SK-N-SH treated with all-trans-retinoic acid at 6 μM for 48 hours (cell line): Measurements from ENCODE around the gene CLEC2B.

ENCODE experiments used
- ATAC-seq: fragments of 200-7000 bp; cut with Tn5 transposase; 3 replicates; pipeline ENCODE4 v1.9.1; 2020; ENCODE audit warnings: mild to moderate bottlenecking, moderate library complexity
- ARNTL ChIP-seq: fragments of 450-650 bp; formaldehyde crosslinking; IDR thresholded peaks from 2 replicates; pipeline ENCODE4 v1.5.0; 2020; ENCODE audit warnings: low read depth, mild to moderate bottlenecking, moderate library complexity, borderline replicate concordance
- BACH2 ChIP-seq: fragments of 250-450 bp; sonication (Bioruptor Pico); IDR thresholded peaks from 2 replicates; pipeline ENCODE4 v1.9.0; 2021; ENCODE audit warnings: mild to moderate bottlenecking, borderline replicate concordance
- CSDC2 ChIP-seq: fragments of 250-450 bp; sonication (Bioruptor Pico); IDR thresholded peaks from 2 replicates; pipeline ENCODE4 v1.5.0; 2020; ENCODE audit warnings: mild to moderate bottlenecking, moderate library complexity
- ESRRG ChIP-seq: fragments of 250-450 bp; sonication (Bioruptor Pico); IDR thresholded peaks from 2 replicates; pipeline ENCODE4 v1.6.1; 2021; ENCODE audit warnings: mild to moderate bottlenecking
- GLIS3 ChIP-seq: fragments of 250-450 bp; sonication (Bioruptor Pico); IDR thresholded peaks from 2 replicates; pipeline ENCODE4 v1.5.0; 2020; ENCODE audit warnings: mild to moderate bottlenecking, moderate library complexity
- ISL1 ChIP-seq: fragments of 250-450 bp; sonication (Bioruptor Pico); IDR thresholded peaks from 2 replicates; pipeline ENCODE4 v2.1.2; 2022; ENCODE audit warnings: mild to moderate bottlenecking, moderate library complexity
- OSR1 ChIP-seq: fragments of 250-450 bp; sonication (Bioruptor Pico); IDR thresholded peaks from 2 replicates; pipeline ENCODE4 v1.8.0; 2022; ENCODE audit warnings: moderate library complexity, mild to moderate bottlenecking, inconsistent platforms
- PPARA ChIP-seq: fragments of 250-450 bp; sonication (Bioruptor Pico); IDR thresholded peaks from 2 replicates; pipeline ENCODE4 v1.5.0; 2020; ENCODE audit warnings: mild to moderate bottlenecking, borderline replicate concordance
- RARB ChIP-seq: fragments of 250-450 bp; sonication (Bioruptor Pico); IDR thresholded peaks from 2 replicates; pipeline ENCODE4 v1.8.0; 2021; ENCODE audit warnings: mild to moderate bottlenecking, moderate library complexity
- SNAI2 ChIP-seq: fragments of 250-450 bp; sonication (Bioruptor Pico); IDR thresholded peaks from 2 replicates; pipeline ENCODE4 v1.5.0; 2020; ENCODE audit warnings: mild to moderate bottlenecking, moderate library complexity
- TCF4 ChIP-seq: fragments of 250-450 bp; sonication (Bioruptor Pico); IDR thresholded peaks from 2 replicates; pipeline ENCODE4 v1.8.0; 2021; ENCODE audit warnings: mild to moderate bottlenecking, moderate library complexity, borderline replicate concordance
- TOX ChIP-seq: fragments of 250-450 bp; sonication (Bioruptor Pico); IDR thresholded peaks from 2 replicates; pipeline ENCODE4 v1.8.0; 2021; ENCODE audit warnings: mild to moderate bottlenecking, moderate library complexity, borderline replicate concordance
- ZC3H10 ChIP-seq: fragments of 250-450 bp; sonication (Bioruptor Pico); IDR thresholded peaks from 2 replicates; pipeline ENCODE4 v1.5.1; 2021; ENCODE audit warnings: mild to moderate bottlenecking, moderate library complexity
- ZFP3 ChIP-seq: fragments of 250-450 bp; sonication (Bioruptor Pico); IDR thresholded peaks from 2 replicates; pipeline ENCODE4 v1.5.0; 2020; ENCODE audit warnings: mild to moderate bottlenecking, moderate library complexity
- ZFP30 ChIP-seq: fragments of 450-650 bp; formaldehyde crosslinking; IDR thresholded peaks from 2 replicates; pipeline ENCODE4 v1.5.0; 2022; ENCODE audit warnings: mild to moderate bottlenecking, moderate library complexity
- ZNF70 ChIP-seq: fragments of 450-650 bp; formaldehyde crosslinking; IDR thresholded peaks from 2 replicates; pipeline ENCODE4 v1.5.0; 2020; ENCODE audit warnings: mild to moderate bottlenecking, moderate library complexity
- ZNF8 ChIP-seq: fragments of 450-650 bp; formaldehyde crosslinking; IDR thresholded peaks from 2 replicates; pipeline ENCODE4 v1.5.0; 2020; ENCODE audit warnings: mild to moderate bottlenecking, moderate library complexity
- TF ChIP-seq, protein P1 (sequence below): fragments of 250-450 bp; sonication (Bioruptor Pico); IDR thresholded peaks from 2 replicates; pipeline ENCODE4 v1.5.1; 2020; ENCODE audit warnings: low read depth, mild to moderate bottlenecking, moderate library complexity
- TF ChIP-seq, protein P2 (sequence below): fragments of 250-450 bp; sonication (Bioruptor Pico); IDR thresholded peaks from 2 replicates; pipeline ENCODE4 v1.8.0; 2020; ENCODE audit warnings: mild to moderate bottlenecking, moderate library complexity, borderline replicate concordance
- TF ChIP-seq, protein P3 (sequence below): fragments of 250-450 bp; sonication (Bioruptor Pico); IDR thresholded peaks from 2 replicates; pipeline ENCODE4 v1.5.0; 2020; ENCODE audit warnings: mild to moderate bottlenecking, moderate library complexity
- TF ChIP-seq, protein P4 (sequence below): fragments of 250-450 bp; sonication (Bioruptor Pico); IDR thresholded peaks from 2 replicates; pipeline ENCODE4 v1.5.1; 2021; ENCODE audit warnings: mild to moderate bottlenecking, moderate library complexity
- TF ChIP-seq, protein P5 (sequence below): fragments of 250-450 bp; sonication (Bioruptor Pico); IDR thresholded peaks from 2 replicates; pipeline ENCODE4 v1.8.0; 2021; ENCODE audit warnings: low read depth, mild to moderate bottlenecking, moderate library complexity, borderline replicate concordance

CLEC2B gene

DNA sequence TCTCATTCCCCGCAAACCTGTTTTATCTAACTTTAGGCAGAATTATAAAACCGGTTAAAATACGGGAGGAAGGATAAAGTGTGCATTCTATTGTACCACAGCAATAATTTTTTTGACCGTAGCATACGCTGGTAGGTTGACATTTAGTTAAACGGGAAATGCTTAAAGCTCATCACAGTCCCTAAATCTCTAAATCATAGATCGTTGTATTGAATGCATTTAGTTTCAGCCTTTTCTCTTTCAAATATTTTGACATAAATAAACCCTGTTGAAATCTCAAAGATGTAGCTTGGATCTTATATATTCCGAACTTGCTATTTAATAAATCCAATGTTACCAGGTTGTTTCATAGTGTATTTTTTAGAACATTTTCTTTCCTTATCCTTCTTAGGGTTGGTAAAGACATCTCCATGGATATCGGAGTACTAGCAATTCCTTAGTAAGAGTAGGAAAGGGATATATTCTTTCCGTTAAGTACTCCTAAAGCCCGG lies 798 bp downstream of the CLEC2B start:
- no peak for TF ChIP-seq ESRRG
- TF ChIP-seq BACH2: no peak
- TF ChIP-seq, protein P1, sequence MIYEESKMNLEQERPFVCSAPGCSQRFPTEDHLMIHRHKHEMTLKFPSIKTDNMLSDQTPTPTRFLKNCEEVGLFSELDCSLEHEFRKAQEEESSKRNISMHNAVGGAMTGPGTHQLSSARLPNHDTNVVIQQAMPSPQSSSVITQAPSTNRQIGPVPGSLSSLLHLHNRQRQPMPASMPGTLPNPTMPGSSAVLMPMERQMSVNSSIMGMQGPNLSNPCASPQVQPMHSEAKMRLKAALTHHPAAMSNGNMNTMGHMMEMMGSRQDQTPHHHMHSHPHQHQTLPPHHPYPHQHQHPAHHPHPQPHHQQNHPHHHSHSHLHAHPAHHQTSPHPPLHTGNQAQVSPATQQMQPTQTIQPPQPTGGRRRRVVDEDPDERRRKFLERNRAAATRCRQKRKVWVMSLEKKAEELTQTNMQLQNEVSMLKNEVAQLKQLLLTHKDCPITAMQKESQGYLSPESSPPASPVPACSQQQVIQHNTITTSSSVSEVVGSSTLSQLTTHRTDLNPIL (CRISPR knock-in tag): no peak
- no peak for TF ChIP-seq ISL1 (CRISPR knock-in tag)
- no peak for TF ChIP-seq ZFP30 (CRISPR knock-in tag)
- TF ChIP-seq OSR1 (CRISPR knock-in tag): no peak
- TF ChIP-seq ZNF8 (CRISPR knock-in tag): no peak
- no peak for ATAC-seq

DNA sequence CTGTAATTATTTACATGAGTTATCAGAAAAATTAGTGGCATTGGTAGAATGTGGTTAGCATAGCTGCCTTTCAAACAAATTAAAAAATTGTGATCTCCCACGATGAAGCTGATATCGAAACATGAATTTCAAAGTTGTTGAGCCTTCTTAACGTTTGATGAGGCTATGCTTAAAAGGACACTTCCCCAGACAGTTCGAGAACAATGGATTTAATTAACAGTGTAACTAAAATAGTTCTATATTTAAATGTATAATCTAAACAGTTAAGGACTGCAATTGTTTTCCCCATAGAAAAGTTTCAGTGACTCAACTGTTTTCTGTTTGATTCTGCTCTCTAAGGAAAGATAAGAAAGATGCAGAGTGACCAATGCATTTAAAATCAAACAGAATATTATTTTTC lies 1.6 kb downstream of the CLEC2B start:
- no peak for TF ChIP-seq ZNF8 (CRISPR knock-in tag)
- TF ChIP-seq ARNTL (CRISPR knock-in tag): no peak
- no peak for TF ChIP-seq ZNF70 (CRISPR knock-in tag)
- TF ChIP-seq TOX (CRISPR knock-in tag): no peak
- TF ChIP-seq, all 23 proteins: peak for 0
- ATAC-seq: no peak

DNA sequence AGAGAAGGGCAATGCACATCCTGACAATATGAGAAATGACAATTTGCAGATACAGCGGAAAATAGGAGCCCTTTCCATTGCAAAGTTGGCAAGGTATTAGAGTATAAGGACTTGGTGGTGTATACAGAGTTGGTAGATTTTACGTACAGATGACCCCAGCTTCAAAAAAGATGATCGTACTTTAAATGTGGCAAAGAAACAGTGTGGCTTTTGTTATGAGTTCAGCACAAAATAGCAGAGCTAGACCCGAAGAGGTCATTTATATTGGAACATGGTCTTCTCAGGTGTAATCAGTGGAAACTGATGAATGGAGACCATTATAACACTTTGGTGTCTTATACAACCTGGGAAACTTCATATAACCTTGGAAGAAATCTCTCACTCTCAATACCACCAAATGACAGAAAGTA lies 2.3 kb downstream of the CLEC2B start:
- TF ChIP-seq, protein P1 (CRISPR knock-in tag): no peak
- TF ChIP-seq TCF4 (CRISPR knock-in tag) (no peak), OSR1 (CRISPR knock-in tag) (no peak), ESRRG (no peak), BACH2 (no peak), ZNF70 (CRISPR knock-in tag) (no peak), ARNTL (CRISPR knock-in tag) (no peak), GLIS3 (CRISPR knock-in tag) (no peak), ZC3H10 (CRISPR knock-in tag) (no peak), ZFP3 (CRISPR knock-in tag) (no peak), SNAI2 (no peak), RARB (CRISPR knock-in tag) (no peak), ZNF8 (CRISPR knock-in tag) (no peak), CSDC2 (CRISPR knock-in tag) (no peak), PPARA (CRISPR knock-in tag) (no peak), ISL1 (CRISPR knock-in tag) (no peak)
- TF ChIP-seq, protein P2, sequence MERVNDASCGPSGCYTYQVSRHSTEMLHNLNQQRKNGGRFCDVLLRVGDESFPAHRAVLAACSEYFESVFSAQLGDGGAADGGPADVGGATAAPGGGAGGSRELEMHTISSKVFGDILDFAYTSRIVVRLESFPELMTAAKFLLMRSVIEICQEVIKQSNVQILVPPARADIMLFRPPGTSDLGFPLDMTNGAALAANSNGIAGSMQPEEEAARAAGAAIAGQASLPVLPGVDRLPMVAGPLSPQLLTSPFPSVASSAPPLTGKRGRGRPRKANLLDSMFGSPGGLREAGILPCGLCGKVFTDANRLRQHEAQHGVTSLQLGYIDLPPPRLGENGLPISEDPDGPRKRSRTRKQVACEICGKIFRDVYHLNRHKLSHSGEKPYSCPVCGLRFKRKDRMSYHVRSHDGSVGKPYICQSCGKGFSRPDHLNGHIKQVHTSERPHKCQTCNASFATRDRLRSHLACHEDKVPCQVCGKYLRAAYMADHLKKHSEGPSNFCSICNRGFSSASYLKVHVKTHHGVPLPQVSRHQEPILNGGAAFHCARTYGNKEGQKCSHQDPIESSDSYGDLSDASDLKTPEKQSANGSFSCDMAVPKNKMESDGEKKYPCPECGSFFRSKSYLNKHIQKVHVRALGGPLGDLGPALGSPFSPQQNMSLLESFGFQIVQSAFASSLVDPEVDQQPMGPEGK (CRISPR knock-in tag): no peak
- TF ChIP-seq, protein P3, sequence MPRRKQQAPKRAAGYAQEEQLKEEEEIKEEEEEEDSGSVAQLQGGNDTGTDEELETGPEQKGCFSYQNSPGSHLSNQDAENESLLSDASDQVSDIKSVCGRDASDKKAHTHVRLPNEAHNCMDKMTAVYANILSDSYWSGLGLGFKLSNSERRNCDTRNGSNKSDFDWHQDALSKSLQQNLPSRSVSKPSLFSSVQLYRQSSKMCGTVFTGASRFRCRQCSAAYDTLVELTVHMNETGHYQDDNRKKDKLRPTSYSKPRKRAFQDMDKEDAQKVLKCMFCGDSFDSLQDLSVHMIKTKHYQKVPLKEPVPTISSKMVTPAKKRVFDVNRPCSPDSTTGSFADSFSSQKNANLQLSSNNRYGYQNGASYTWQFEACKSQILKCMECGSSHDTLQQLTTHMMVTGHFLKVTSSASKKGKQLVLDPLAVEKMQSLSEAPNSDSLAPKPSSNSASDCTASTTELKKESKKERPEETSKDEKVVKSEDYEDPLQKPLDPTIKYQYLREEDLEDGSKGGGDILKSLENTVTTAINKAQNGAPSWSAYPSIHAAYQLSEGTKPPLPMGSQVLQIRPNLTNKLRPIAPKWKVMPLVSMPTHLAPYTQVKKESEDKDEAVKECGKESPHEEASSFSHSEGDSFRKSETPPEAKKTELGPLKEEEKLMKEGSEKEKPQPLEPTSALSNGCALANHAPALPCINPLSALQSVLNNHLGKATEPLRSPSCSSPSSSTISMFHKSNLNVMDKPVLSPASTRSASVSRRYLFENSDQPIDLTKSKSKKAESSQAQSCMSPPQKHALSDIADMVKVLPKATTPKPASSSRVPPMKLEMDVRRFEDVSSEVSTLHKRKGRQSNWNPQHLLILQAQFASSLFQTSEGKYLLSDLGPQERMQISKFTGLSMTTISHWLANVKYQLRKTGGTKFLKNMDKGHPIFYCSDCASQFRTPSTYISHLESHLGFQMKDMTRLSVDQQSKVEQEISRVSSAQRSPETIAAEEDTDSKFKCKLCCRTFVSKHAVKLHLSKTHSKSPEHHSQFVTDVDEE (CRISPR knock-in tag): no peak
- TF ChIP-seq, protein P4, sequence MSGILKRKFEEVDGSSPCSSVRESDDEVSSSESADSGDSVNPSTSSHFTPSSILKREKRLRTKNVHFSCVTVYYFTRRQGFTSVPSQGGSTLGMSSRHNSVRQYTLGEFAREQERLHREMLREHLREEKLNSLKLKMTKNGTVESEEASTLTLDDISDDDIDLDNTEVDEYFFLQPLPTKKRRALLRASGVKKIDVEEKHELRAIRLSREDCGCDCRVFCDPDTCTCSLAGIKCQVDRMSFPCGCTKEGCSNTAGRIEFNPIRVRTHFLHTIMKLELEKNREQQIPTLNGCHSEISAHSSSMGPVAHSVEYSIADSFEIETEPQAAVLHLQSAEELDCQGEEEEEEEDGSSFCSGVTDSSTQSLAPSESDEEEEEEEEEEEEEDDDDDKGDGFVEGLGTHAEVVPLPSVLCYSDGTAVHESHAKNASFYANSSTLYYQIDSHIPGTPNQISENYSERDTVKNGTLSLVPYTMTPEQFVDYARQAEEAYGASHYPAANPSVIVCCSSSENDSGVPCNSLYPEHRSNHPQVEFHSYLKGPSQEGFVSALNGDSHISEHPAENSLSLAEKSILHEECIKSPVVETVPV (CRISPR knock-in tag): no peak
- TF ChIP-seq, protein P5, sequence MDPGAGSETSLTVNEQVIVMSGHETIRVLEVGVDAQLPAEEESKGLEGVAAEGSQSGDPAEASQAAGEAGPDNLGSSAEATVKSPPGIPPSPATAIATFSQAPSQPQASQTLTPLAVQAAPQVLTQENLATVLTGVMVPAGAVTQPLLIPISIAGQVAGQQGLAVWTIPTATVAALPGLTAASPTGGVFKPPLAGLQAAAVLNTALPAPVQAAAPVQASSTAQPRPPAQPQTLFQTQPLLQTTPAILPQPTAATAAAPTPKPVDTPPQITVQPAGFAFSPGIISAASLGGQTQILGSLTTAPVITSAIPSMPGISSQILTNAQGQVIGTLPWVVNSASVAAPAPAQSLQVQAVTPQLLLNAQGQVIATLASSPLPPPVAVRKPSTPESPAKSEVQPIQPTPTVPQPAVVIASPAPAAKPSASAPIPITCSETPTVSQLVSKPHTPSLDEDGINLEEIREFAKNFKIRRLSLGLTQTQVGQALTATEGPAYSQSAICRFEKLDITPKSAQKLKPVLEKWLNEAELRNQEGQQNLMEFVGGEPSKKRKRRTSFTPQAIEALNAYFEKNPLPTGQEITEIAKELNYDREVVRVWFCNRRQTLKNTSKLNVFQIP (CRISPR knock-in tag): no peak
- no peak for ATAC-seq
